ENCODE results near the gene CAMKMT. TPM values are rescaled to one million over a fixed set of nuclear protein-coding genes. Genes with fewer than 3 reads are reported as not detected.

The CAMKMT gene
- total RNA-seq, 1 experiment from 2014 or later: 2.7 TPM

DNA sequence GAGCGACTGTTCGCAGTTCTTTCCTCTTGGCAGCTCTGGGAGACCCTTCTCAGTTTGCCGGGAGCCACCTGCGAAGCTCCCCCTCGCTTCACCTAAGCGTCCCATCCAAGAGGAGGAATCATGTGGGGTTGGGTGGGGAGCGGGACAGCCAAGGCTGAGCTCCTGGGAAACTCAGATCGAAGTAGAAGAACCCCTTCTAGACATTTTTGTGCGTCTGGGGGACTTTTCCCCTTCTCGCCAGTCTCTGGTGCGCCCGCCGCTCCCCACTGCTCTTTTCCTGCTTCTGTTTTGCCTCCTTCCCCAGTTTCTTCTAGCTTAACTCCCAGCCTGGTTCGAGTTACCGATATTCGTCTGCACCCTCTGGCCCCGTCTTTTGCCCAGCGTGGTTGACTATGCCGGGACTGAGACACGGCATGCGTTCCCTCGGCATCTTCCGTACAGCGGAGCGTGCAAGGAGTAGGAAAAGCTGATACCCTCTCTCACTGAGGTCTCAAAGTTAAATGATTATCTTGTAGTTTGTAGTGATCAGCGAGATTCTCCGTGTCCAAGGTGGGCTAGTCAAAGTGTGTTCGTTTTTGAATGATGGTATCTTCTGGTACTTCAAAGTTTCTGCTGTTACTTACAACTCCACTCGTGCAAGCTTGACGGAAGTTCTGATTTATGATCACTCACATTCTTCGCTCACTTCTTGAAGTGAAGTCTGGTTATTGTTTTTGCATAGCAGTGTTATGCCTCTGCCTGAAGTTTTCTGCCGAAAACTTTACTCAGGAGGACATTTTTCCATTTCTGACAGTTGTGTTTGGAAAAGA, 664 bp downstream of the CAMKMT start:
- H3K27me3 ChIP-seq (ENCODE audit: low read length): no peaks in the 10 kb centered on the region
- ChIA-PET POLR2A (ENCODE audit: unreplicated experiment) (interaction anchor here (0.5 to 1.5 kb wide), 3 partner anchors 71 to 244 kb away, joined by 3 to 5 read pairs (median 3); no protein-coding TSS in a partner anchor), CTCF (interaction anchor here (0.5 kb wide), 1 partner anchor 592 kb away, joined by 3 read pairs; no protein-coding TSS in a partner anchor)
- TF ChIP-seq EZH2phosphoT487 (IDR thresholded peaks at IDR 0.05; ENCODE audit: borderline replicate concordance, low read length) (no peak), EZH2 (IDR thresholded peaks at IDR 0.05; ENCODE audit: low read length, unreplicated experiment) (no peak), CTCF (conservative IDR thresholded peaks at IDR 0.05; ENCODE audit: low read depth, low read length) (no peak)
- H2AFZ ChIP-seq (ENCODE audit: low read length): peak overlapping the region; percentile 92
- peak overlapping the region; percentile 93 for H3K4me2 ChIP-seq (ENCODE audit: low read length)
- H3K4me3 ChIP-seq (ENCODE audit: low read length): peak overlapping the region; percentile 94
- H4K20me1 ChIP-seq (ENCODE audit: low read length): peaks cover 6% of the 10 kb centered on the region; the same call in 1 of the 2 replicates
- no peaks in the 10 kb centered on the region for H3F3A ChIP-seq (ENCODE audit: low read length, unreplicated experiment)
- peak overlapping the region; percentile 95 for H3K9ac ChIP-seq (ENCODE audit: low read length)
- intact Hi-C loops (cut with micrococcal nuclease): loop anchor here (5.0 kb wide), 1 partner anchor 190 kb away; no protein-coding TSS in a partner anchor
- no peaks in the 10 kb centered on the region for H3K36me3 ChIP-seq (ENCODE audit: low read depth, low read length)
- ATAC-seq (peak; percentile 43), DNase-seq (peak; percentile 52)
- BruUV-seq (replicated peaks): TSS peak; percentile 30
- peaks cover 70% of the 10 kb centered on the region for H3K79me2 ChIP-seq (ENCODE audit: low read length)
- no peaks in the 10 kb centered on the region for H3K9me3 ChIP-seq (ENCODE audit: low read length)
- H3K4me1 ChIP-seq (ENCODE audit: insufficient read depth, low read length): peaks cover 26% of the 10 kb centered on the region
- no peaks in the 10 kb centered on the region; the same call in 1 of the 2 replicates for H3K9me2 ChIP-seq (replicated peaks; ENCODE audit: low read length)
- H3K27ac ChIP-seq (ENCODE audit: low read length): peak overlapping the region; percentile 88

DNA sequence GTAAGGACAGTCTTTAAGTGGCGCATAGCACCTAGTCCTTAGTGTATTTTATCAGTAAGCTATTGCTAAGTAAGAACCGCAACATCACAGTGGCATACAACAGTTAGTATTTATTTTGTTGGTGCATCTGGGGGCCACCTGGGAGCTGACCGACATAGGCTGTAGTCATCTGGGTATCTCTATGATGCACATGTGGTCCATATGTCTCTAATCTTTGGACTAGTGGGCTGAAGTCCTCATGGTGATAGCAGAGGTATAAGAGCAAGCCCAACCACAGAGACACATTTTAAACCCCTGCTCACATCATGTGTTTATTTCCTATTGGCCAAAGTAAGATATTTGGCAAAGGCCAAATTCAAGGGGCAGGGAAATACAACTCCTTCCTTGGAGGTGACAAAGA, 2.9 kb downstream of the CAMKMT start:
- no peak for ATAC-seq

More for the DNA sequence above, 2.9 kb downstream of the CAMKMT start:
- H3K9ac ChIP-seq (ENCODE audit: low read length): no peak overlapping the region
- no TSS peak for BruUV-seq (replicated peaks)
- no peaks in the 10 kb centered on the region for H3K36me3 ChIP-seq (ENCODE audit: low read depth, low read length)
- H3K79me2 ChIP-seq (ENCODE audit: low read length): peaks cover 69% of the 10 kb centered on the region
- ChIA-PET POLR2A (ENCODE audit: unreplicated experiment) (no interaction called here), CTCF (no interaction called here)
- H3K4me2 ChIP-seq (ENCODE audit: low read length): no peak overlapping the region
- H4K20me1 ChIP-seq (ENCODE audit: low read length): no peaks in the 10 kb centered on the region
- H3K27me3 ChIP-seq (ENCODE audit: low read length): no peaks in the 10 kb centered on the region
- H3K27ac ChIP-seq (ENCODE audit: low read length): no peak overlapping the region
- H3K9me2 ChIP-seq (replicated peaks; ENCODE audit: low read length): no peaks in the 10 kb centered on the region; the same call in 1 of the 2 replicates
- no peak for TF ChIP-seq EZH2phosphoT487 (IDR thresholded peaks at IDR 0.05; ENCODE audit: borderline replicate concordance, low read length)
- TF ChIP-seq EZH2 (IDR thresholded peaks at IDR 0.05; ENCODE audit: low read length, unreplicated experiment): no peak
- no peak for TF ChIP-seq CTCF (conservative IDR thresholded peaks at IDR 0.05; ENCODE audit: low read depth, low read length)
- no peak overlapping the region for H3K4me3 ChIP-seq (ENCODE audit: low read length)
- peaks cover 8% of the 10 kb centered on the region for H3K4me1 ChIP-seq (ENCODE audit: insufficient read depth, low read length)
- intact Hi-C loops (cut with micrococcal nuclease): loop anchor here (5.0 kb wide), 1 partner anchor 192 kb away; no protein-coding TSS in a partner anchor
- H3K9me3 ChIP-seq (ENCODE audit: low read length): no peaks in the 10 kb centered on the region
- DNase-seq: no peak
- no peaks in the 10 kb centered on the region for H3F3A ChIP-seq (ENCODE audit: low read length, unreplicated experiment)
- H2AFZ ChIP-seq (ENCODE audit: low read length): no peak overlapping the region

All from PC-3 (cell line).